GM18517 (cell line): ENCODE data around the gene TCAP.

Experiments used
- ATAC-seq: cut with Tn5 transposase; IDR thresholded peaks from one replicate; pipeline ENCODE4 v1.9.1; 2021; ENCODE audit warnings: mild to moderate bottlenecking, moderate library complexity; ENCODE audit not compliant: unreplicated experiment

The TCAP gene, protein sequence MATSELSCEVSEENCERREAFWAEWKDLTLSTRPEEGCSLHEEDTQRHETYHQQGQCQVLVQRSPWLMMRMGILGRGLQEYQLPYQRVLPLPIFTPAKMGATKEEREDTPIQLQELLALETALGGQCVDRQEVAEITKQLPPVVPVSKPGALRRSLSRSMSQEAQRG

DNA sequence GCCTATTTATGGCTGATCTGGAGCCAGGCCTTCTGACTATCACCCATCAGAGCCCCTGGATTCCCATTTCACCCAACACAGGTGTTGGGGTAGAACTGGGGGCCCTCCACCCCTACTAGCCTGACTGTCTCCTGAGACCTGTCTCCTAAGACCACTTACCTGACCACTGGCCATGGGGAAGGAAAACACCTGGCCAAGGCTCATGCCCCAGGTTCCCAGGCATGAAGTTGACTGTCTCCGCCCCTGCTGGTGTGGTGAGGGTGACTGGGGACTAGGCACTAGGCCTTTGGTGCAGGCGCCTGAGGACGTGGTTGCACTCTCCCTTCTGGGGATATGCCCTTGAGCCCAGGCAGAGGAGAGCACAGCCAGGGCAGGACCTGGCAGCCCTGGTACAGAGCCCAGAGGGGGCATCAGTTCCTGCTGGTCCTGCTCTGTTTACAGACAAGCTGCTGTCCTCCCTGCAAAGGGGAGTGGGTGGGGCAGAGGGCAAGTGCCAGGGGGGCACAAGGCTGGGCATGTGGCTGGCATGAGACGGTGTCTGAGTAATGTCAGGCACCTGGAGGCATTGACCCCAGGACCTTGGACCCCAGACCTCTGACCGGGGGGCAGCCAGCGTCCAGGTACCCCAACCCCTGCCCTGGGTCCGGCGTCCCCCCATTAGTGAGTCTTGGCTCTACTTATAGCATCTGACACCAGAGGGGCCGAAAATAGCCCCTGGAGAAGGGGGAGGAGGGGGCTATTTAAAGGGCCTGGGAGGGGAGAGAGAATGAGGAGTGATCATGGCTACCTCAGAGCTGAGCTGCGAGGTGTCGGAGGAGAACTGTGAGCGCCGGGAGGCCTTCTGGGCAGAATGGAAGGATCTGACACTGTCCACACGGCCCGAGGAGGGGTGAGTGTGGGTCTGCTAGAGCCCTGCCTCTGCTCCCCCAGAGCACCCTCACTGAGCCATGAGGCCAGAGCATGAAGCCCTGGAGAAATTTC lies at the start of gene TCAP:
TCAP (plus strand) TSS at position 769 of the 981 bp plus-strand sequence; CDS start at position 780, 11 bp downstream.
- ATAC-seq: no peak

DNA sequence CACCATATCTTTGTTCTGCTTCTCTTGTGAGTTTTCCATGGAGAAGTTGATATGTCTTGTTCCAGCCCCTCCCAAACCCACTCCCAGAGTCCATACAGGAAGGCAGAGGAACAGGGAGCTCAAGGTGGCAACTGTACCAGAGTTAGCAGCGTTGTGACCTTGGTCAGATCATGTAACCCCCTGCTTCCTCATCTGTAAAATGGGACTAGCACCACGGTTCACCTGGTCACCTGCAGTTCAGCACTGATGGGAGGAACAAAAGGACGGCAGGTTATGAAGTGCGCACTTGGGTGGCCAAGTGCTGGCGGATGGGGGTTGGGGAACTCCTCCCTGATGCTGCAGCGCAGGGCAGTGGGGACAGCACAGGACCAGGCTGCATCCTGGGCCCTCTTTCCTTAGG lies 49.7 kb upstream of the TCAP start:
- ATAC-seq: no peak

DNA sequence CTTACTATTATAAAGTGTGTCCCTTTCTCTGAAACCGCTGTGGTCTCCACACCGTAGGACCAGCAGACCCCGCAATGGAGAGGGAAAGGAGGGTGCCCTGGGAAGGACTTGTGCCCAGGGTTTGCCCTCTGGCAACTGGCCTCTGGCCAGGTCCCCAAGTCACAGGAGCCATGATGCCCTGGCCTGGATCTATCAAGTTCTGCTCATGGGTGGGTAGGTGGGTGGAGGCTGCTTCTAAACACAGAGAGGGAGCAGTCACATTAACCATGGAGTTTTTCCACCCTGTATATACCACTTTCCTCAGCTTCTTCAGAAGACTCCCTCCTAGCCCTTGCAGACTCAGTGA lies 48.1 kb upstream of the TCAP start:
- no peak for ATAC-seq

DNA sequence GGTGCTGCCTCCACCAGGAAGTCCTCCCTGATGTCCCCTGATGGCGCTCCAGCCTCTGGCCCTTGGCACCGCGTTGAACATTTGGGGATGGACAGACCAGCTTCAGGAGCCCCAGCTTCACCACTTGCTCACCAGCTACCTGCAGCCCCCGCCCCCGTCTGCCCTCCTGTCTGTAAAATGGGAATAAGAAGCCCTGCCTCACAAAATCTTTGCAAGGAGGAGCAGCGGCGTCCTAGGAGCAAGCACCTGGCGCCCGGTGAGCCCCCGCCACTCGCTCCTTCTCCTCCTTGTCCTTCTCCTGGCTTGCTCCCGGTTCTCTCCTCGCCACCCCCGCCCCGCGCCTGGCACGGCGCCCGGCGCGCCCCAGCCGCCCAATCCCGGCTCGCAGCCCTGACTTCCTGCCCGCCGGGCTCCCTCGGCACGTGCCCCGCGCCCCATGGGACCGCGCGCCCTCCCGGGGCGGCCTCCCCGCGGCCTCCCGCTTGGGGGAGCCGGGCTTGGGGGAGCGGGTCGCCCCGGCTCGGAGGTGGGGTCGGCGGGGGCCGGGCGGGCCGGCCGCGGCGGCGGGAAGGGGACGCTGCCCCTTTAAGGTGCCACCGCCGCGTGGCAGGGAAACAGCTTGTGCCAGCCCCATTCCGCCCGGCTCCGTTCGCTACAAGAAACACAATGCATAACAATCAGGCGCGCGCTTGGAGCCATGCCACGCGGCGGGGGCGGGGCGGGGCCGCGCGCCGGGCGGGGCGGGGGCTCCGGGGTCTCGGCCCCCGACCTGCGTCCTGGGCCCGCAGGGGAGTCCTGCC lies 47.5 kb upstream of the TCAP start:
- ATAC-seq: no peak

DNA sequence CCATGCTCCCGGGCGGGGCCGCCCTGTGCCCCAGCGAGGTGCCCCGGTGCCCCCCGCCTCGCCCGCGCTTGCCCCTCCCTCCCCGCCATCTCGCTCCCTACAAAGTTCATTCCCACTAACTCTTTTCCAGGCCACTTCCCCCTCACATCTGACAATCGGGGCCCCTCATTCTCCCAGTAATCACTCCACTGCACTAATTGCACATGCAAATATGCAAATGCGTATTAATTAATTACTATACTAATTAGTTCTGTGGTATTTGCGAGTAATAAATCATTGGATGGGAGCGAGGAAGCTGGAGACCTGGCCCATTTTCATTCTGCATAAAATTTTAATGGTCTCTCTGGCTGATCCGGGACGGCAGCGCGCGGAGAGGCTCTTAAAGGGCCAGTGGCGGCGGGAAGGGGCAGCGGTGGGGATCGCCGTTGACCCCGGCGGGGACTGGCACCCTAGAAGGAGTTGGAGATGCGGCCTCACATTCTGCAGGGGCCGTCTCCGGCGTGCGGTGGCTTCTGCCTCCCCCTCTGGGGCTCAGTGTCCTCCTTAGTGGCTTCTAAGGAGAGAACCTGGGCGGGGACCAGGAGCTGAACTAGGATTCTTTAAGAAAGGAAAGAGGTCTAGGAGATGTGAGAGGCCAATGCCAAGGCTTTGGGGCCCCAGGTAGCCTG lies 46.8 kb upstream of the TCAP start:
- ATAC-seq: no peak

DNA sequence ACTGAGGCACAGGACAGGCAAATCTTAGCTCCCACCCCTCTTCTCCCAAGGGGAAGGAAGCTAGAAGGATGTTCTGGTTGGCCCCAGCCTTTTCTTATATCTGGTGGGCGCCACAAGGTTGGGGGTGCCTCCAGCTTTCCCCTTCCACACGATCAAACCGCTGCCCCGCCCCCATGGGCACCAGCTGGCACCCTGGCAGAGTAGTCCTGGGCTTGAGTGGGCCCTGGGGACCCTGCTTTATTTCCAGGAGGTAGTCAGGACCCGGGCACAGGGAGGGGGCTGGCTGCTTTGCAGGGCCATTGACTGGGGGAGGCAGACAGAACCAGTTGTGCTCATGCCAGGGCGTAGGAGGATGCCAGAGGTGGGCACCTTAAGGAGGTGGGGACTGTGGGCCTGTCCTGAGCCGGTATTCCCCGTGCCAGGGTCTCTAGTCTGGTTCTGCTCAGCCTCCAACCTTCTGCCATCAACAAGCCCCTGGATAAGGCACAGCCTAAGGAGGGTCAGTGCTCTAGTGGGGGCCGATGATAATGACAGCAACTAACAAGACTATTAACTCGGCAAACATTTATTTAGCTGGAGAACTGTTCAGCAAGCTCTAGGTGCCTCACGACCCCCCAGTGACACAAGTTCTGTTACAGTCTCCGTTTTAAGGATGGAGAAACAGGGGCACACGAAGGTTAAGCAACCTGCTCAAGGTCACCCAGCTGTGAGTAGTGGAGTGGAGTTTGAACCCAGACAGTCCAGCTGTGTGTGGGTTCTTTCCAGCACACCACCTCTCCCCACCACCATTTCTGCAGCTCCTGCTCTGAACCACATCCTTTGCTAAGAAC lies 46.0 kb upstream of the TCAP start:
- ATAC-seq: no peak

DNA sequence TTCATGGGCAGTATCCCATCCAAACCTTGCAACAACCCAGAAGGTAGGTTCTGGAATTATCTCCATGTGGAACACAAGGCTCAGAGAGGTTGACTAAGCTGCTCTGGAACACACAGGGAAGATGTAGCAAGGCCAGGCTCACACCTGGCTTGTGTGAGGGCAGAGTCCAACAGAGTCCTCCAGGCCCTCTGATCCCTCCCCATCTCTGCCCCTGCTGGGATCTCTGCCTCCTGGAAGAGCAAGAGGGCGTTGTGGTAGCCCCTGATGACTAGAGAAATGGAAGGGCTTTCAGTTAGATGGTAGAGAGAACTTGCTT lies 45.4 kb upstream of the TCAP start:
- no peak for ATAC-seq

DNA sequence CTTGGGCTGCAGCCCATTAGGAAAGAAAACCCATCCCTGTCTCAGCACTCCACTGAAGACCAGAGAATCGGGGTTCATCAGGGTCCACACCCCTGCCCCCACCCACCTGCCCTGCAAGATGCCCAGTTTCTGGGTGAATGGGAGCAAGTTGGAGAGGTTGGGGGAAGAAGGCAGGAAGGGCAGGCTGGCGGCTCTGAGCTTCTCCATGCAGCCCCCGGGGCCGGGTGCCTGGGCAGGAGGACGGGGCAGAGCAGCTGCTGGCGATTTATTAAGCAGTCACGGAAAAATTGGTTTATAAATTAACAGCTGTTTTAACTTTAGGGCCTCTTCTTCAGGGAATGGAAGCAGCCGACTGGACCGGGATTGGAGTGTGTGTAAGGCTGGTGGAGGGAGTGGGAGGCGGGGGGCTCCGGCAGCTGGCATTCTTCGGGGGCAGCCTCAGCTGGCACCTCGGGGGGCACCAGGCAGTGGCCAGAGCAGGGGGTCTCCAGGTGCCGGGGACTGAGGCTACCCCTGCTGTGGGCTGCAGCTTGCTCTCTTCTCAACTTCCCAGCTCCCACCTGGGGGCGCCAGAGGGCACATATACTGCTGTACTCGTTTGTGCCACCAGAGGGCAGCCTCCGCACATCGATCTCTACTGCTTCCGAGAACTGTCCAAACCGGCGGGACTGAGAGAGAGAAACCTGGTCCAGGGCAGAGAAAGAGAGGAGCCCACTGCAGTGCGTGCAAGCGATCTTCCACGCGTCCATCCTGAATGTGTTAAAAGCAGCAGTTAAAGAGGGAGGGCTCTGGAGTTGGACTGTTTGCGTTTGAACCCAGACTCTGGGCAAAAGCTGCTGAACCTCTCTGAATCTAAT lies 43.4 kb upstream of the TCAP start:
- ATAC-seq: no peak

DNA sequence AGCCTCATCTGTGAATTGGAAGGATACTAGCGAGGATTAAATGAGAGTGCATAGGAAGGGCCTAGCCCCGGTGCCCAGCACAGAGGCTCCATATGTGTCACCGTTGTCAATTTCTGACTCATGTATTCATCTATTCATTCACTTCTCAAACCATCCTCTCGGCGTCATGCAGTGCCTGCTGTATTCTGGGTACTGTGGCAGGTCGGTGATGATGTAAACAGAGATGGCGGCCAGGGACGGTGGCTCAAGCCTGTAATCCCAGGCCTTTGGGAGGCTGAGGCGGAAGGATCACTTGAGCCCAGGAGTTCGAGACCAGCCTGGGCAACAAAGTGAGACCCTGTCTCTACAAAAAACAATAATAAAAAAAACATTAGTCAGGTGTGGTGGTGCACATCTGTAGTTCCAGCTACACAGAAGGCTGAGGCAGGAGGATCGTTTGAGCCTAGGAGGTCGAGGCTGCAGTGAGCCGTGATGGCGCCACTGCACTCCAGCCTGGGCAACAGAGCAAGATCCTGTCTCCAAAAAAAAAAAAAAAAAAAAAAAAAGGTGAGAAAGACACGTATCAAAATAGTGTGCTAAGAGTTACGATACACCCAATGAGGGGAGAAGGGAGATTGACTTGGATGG lies 42.7 kb upstream of the TCAP start:
- no peak for ATAC-seq

DNA sequence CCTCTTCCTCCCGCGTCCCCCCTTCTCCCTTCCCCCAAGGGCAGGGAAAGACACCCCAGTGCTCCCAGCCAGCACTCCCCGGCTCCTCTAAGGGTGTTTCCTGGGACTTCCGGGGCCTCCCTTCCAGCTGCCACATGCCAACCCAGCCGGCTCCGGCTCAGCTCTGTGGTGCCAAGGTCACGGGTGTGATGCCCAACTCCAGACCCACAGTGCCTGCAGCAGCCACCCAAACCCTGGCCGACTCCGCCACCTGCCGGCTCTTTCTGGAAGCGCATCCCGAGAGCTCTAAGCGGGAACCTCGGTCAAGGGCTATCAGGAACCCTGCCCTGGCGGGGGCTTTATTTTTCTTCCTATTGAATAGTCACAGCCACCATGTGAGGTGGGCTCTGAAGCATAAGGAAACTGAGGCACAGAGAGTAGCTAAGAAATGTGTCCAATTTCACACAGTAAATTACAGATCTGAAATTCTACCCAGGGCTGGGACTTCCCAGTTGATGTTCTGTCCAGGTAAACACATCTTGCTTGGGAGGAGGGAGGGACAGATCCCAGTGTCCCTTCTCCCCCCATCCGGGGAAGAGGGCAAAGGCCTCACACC lies 41.7 kb upstream of the TCAP start:
- no peak for ATAC-seq

DNA sequence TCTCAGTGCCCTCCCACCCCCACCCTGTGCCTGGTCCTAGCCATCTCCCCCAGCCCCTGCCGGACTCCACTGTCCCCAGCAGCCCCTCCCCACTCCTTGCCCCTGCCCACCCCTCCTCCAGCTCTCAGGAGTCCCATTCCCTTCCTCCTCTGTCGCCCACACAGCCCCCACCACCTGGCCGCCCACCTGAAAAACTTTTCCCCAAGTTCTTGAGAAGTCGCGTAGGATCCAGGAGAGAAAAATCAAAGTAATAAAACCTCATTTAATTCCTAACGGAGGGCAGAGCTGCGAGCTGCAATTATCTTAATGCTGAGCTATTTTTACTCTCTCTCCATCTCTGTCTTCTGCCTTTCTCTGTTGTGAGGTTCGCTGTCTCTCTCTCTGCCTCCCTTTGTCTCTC lies 40.8 kb upstream of the TCAP start:
- ATAC-seq: no peak

DNA sequence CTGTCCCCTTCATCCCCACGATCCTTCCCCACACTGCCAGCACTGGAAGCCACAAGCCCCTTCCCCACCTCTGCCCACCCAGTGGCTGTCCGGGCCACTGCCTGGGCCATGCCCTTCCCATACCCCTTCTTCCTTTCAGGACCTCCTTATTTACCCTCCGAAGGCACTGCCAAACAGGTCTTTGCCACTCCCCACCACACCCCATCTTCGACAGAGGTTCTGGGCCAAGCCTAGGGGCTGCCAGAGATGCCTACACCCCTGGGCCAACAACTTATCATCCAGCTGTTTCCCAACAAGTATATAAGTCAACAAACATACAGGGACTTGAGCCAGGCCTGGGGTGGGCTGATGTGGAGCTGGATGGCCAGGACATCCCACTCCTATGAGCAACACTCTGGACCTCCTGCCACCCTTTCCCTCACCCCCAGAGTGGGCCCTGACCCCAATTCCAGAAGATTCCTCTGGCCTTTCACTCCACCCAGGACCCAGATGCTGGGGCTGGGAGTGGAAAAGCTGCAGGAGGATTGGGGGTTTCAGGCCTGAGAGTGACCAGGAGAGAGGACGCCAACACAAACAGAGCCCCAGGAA lies 39.9 kb upstream of the TCAP start:
- ATAC-seq: no peak

DNA sequence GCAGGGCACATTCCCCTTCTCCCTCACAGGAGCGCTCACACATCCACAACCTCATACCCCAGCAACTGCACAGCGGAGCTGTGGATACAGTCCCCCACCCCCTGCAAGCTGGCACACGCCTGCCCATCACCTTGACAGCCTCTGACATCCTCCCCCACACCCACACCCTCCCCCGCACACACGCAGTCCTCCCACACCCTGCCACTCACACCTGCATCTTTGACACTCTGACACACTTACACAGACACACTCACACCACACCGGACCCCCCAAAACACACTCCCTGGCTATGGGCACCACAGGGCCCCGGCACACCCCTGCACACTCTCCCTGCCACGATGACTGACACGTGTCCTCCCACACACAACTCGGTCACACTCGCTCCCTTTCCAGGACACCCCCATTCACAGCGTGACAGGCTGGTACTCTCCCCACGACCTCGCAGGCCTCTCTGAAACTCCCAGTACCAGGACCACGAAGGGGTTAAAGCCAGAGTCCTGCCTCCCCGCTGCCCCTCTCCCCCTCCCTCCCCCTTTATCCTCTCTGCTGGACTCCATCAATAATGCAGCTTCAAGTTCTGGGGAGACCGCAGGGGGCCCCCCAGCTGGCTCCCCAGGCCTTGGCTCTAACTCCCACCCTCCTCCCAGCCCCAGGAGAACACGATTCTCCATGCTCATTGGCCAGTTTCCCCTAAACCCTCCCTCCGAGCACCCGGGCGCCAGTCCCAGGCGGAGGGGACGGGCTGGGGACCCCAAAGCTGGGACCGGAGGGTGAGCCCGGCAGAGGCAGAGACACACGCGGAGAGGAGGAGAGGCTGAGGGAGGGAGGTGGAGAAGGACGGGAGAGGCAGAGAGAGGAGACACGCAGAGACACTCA lies 38.7 kb upstream of the TCAP start, which contains the start of gene PPP1R1B:
PPP1R1B (plus strand) TSS at position 782 of the 876 bp plus-strand sequence. CDS start 441 bp downstream, outside the sequence.
- ATAC-seq: no peak

DNA sequence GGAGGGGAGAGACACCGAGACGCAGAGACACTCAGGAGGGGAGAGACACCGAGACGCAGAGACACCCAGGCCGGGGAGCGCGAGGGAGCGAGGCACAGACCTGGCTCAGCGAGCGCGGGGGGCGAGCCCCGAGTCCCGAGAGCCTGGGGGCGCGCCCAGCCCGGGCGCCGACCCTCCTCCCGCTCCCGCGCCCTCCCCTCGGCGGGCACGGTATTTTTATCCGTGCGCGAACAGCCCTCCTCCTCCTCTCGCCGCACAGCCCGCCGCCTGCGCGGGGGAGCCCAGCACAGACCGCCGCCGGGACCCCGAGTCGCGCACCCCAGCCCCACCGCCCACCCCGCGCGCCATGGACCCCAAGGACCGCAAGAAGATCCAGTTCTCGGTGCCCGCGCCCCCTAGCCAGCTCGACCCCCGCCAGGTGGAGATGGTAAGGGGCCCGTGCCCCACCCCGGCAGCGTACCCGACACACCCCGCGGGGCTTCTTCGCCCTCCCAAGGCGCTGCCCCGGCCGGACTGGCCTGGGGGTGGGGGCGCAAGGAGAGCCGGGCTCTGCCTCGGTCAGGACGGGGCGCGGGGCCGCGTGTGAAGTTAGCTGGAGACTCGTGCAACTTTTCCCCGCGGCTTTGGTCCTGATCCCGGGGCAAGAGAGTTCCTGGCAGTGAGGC lies 38.0 kb upstream of the TCAP start:
- ATAC-seq: no peak

DNA sequence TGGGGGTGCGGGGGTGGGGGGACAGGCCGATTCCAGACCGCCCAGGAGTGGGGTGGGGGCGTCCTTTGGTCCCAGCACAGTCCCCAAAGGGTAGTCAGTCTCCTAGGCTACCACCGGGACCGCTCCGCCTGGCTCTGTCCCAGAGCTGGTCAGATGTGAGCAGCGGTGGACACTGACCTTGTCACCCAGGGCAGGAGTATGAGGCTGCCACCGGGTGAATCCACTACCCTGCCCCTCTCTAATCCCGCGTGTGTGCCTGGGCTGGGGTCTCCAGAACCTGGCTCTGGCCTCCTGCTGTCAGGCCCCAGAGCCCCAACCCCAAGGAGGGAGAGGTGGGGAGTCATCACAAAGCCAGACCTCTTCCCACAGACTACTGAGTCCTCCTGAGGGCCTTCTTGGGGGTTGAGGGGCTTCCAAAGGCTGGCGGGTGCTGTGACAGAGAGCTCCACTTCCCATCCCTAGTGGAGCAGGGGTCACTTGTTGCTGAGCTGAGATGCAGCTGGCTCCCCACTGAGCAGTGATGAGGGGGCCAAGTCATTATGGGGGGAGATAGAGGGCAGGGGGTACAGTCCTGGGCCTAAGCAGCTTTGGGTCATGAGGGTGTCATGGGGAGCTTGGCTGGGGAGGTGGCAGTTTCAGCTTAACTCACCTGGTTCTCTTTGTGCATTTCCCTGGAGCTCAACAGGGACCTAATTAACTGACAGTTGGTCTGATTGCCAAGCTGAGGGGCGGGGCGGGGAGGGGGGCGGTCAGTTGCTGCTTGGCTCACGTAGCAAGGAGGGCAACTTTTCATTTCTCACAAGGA lies 37.2 kb upstream of the TCAP start:
- ATAC-seq: no peak
